Measurements from ENCODE around the gene LOC128125822.
A peak's percentile ranks its signal among the peaks of the same experiment; 100 is the strongest.

The LOC128125822 gene

GRCh38 chr6:63574554-63574900 lies 2.2 kb downstream of the LOC128125822 start:
- Histone ChIP-seq H3K9me3 (ENCODE audit: insufficient read depth, low read length) (0 out of 2 replicates have a peak, but pooled peaks cover 7% of the 10 kb centered on the region), H3K4me1 (ENCODE audit: insufficient read depth, insufficient read length) (no peaks in the 10 kb centered on the region), H3K9ac (ENCODE audit: insufficient read length, low read depth) (no peak overlapping the region), H3K27me3 (ENCODE audit: insufficient read depth, insufficient read length) (no peaks in the 10 kb centered on the region), H3K36me3 (ENCODE audit: insufficient read depth, insufficient read length, low read length) (peaks cover 36% of the 10 kb centered on the region), H3K4me3 (ENCODE audit: insufficient read length, low read depth) (peak overlapping the region; percentile 84)
- TF ChIP-seq ZNF274 (IDR thresholded peaks at IDR 0.05; ENCODE audit: low read depth, low read length) = no peak
- no peak for TF ChIP-seq YY1 (IDR thresholded peaks at IDR 0.05; ENCODE audit: insufficient read depth, insufficient read length)
- TF ChIP-seq SUZ12 (IDR thresholded peaks at IDR 0.05; ENCODE audit: extremely low read depth, insufficient read depth, insufficient read length) = no peak
- no peak for DNase-seq (ENCODE audit: low read depth, low spot score)

GRCh38 chr6:63576147-63576772 lies 4.0 kb downstream of the LOC128125822 start:
- H3K36me3 ChIP-seq (ENCODE audit: insufficient read depth, insufficient read length, low read length) = peaks cover 54% of the 10 kb centered on the region
- no peak for DNase-seq (ENCODE audit: low read depth, low spot score)
- TF ChIP-seq YY1 (IDR thresholded peaks at IDR 0.05; ENCODE audit: insufficient read depth, insufficient read length) = no peak
- no peak for TF ChIP-seq SUZ12 (IDR thresholded peaks at IDR 0.05; ENCODE audit: extremely low read depth, insufficient read depth, insufficient read length)
- TF ChIP-seq ZNF274 (IDR thresholded peaks at IDR 0.05; ENCODE audit: low read depth, low read length) = no peak
- H3K27me3 ChIP-seq (ENCODE audit: insufficient read depth, insufficient read length) = no peaks in the 10 kb centered on the region
- 0 out of 2 replicates have a peak, but pooled peaks cover 7% of the 10 kb centered on the region for H3K9me3 ChIP-seq (ENCODE audit: insufficient read depth, low read length)
- H3K4me1 ChIP-seq (ENCODE audit: insufficient read depth, insufficient read length) = no peaks in the 10 kb centered on the region
- H3K9ac ChIP-seq (ENCODE audit: insufficient read length, low read depth) = no peak overlapping the region
- H3K4me3 ChIP-seq (ENCODE audit: insufficient read length, low read depth) = no peak overlapping the region

GRCh38 chr6:63576985-63577712 lies 4.9 kb downstream of the LOC128125822 start:
- no peak for DNase-seq (ENCODE audit: low read depth, low spot score)
- TF ChIP-seq YY1 (IDR thresholded peaks at IDR 0.05; ENCODE audit: insufficient read depth, insufficient read length) (no peak), SUZ12 (IDR thresholded peaks at IDR 0.05; ENCODE audit: extremely low read depth, insufficient read depth, insufficient read length) (no peak), ZNF274 (IDR thresholded peaks at IDR 0.05; ENCODE audit: low read depth, low read length) (no peak)
- Histone ChIP-seq H3K4me3 (ENCODE audit: insufficient read length, low read depth) (no peak overlapping the region), H3K9ac (ENCODE audit: insufficient read length, low read depth) (no peak overlapping the region), H3K4me1 (ENCODE audit: insufficient read depth, insufficient read length) (no peaks in the 10 kb centered on the region), H3K9me3 (ENCODE audit: insufficient read depth, low read length) (0 out of 2 replicates have a peak, but pooled peaks cover 7% of the 10 kb centered on the region), H3K27me3 (ENCODE audit: insufficient read depth, insufficient read length) (no peaks in the 10 kb centered on the region), H3K36me3 (ENCODE audit: insufficient read depth, insufficient read length, low read length) (peaks cover 61% of the 10 kb centered on the region)

DNA sequence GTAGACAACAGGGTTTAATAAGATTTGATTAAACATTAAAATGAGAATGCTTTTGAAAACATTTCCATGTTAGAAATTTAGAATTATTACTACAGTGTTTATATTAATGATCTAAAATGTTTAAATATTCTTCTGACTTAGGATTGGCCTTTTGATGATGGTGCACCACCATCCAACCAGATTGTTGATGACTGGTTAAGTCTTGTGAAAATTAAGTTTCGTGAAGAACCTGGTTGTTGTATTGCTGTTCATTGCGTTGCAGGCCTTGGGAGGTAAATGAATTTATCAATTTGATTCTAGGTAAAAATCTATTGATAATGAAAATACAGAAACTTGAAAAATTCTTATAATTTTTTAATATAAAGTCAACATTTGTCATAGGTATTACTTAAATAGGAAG lies 6.5 kb downstream of the LOC128125822 start:
- Histone ChIP-seq H3K4me1 (ENCODE audit: insufficient read depth, insufficient read length) (no peaks in the 10 kb centered on the region), H3K36me3 (ENCODE audit: insufficient read depth, insufficient read length, low read length) (peaks cover 65% of the 10 kb centered on the region), H3K27me3 (ENCODE audit: insufficient read depth, insufficient read length) (no peaks in the 10 kb centered on the region), H3K4me3 (ENCODE audit: insufficient read length, low read depth) (no peak overlapping the region), H3K9ac (ENCODE audit: insufficient read length, low read depth) (no peak overlapping the region), H3K9me3 (ENCODE audit: insufficient read depth, low read length) (0 out of 2 replicates have a peak, but pooled peaks cover 7% of the 10 kb centered on the region)
- DNase-seq (ENCODE audit: low read depth, low spot score) = no peak
- no peak for TF ChIP-seq ZNF274 (IDR thresholded peaks at IDR 0.05; ENCODE audit: low read depth, low read length)
- no peak for TF ChIP-seq SUZ12 (IDR thresholded peaks at IDR 0.05; ENCODE audit: extremely low read depth, insufficient read depth, insufficient read length)
- TF ChIP-seq YY1 (IDR thresholded peaks at IDR 0.05; ENCODE audit: insufficient read depth, insufficient read length) = no peak

DNA sequence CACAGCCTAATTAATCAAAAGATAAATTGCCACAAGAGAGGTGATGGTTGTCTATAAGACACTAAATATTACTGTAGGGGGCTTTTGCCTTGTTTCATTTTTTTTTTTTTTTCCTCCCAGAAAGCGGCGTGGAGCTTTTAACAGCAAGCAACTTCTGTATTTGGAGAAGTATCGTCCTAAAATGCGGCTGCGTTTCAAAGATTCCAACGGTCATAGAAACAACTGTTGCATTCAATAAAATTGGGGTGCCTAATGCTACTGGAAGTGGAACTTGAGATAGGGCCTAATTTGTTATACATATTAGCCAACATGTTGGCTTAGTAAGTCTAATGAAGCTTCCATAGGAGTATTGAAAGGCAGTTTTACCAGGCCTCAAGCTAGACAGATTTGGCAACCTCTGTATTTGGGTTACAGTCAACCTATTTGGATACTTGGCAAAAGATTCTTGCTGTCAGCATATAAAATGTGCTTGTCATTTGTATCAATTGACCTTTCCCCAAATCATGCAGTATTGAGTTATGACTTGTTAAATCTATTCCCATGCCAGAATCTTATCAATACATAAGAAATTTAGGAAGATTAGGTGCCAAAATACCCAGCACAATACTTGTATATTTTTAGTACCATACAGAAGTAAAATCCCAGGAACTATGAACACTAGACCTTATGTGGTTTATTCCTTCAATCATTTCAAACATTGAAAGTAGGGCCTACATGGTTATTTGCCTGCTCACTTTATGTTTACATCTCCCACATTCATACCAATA lies 7.8 kb downstream of the LOC128125822 start:
- Histone ChIP-seq H3K4me3 (ENCODE audit: insufficient read length, low read depth) (no peak overlapping the region), H3K36me3 (ENCODE audit: insufficient read depth, insufficient read length, low read length) (peaks cover 60% of the 10 kb centered on the region), H3K9ac (ENCODE audit: insufficient read length, low read depth) (no peak overlapping the region), H3K27me3 (ENCODE audit: insufficient read depth, insufficient read length) (no peaks in the 10 kb centered on the region), H3K9me3 (ENCODE audit: insufficient read depth, low read length) (no peaks in the 10 kb centered on the region), H3K4me1 (ENCODE audit: insufficient read depth, insufficient read length) (no peaks in the 10 kb centered on the region)
- TF ChIP-seq ZNF274 (IDR thresholded peaks at IDR 0.05; ENCODE audit: low read depth, low read length) = no peak
- no peak for TF ChIP-seq SUZ12 (IDR thresholded peaks at IDR 0.05; ENCODE audit: extremely low read depth, insufficient read depth, insufficient read length)
- TF ChIP-seq YY1 (IDR thresholded peaks at IDR 0.05; ENCODE audit: insufficient read depth, insufficient read length) = no peak
- DNase-seq (ENCODE audit: low read depth, low spot score) = no peak

GRCh38 chr6:63580704-63580961 lies 8.4 kb downstream of the LOC128125822 start:
- no peaks in the 10 kb centered on the region for H3K4me1 ChIP-seq (ENCODE audit: insufficient read depth, insufficient read length)
- no peaks in the 10 kb centered on the region for H3K9me3 ChIP-seq (ENCODE audit: insufficient read depth, low read length)
- no peaks in the 10 kb centered on the region for H3K27me3 ChIP-seq (ENCODE audit: insufficient read depth, insufficient read length)
- H3K4me3 ChIP-seq (ENCODE audit: insufficient read length, low read depth) = no peak overlapping the region
- no peak for DNase-seq (ENCODE audit: low read depth, low spot score)
- TF ChIP-seq ZNF274 (IDR thresholded peaks at IDR 0.05; ENCODE audit: low read depth, low read length) (no peak), SUZ12 (IDR thresholded peaks at IDR 0.05; ENCODE audit: extremely low read depth, insufficient read depth, insufficient read length) (no peak), YY1 (IDR thresholded peaks at IDR 0.05; ENCODE audit: insufficient read depth, insufficient read length) (no peak)
- no peak overlapping the region for H3K9ac ChIP-seq (ENCODE audit: insufficient read length, low read depth)
- H3K36me3 ChIP-seq (ENCODE audit: insufficient read depth, insufficient read length, low read length) = peaks cover 60% of the 10 kb centered on the region
